ENCODE data around the gene ST6GALNAC2. TPM values are rescaled to one million over a fixed set of nuclear protein-coding genes. Genes with fewer than 3 reads are reported as not detected.
"Not testable (repeated sequence)": the region's sequence is repeated elsewhere in the genome, so short reads cannot be mapped to it uniquely, and the experiment has no call there.

ST6GALNAC2 gene
- total RNA-seq, 1 experiment from 2014 or later = not detected

DNA sequence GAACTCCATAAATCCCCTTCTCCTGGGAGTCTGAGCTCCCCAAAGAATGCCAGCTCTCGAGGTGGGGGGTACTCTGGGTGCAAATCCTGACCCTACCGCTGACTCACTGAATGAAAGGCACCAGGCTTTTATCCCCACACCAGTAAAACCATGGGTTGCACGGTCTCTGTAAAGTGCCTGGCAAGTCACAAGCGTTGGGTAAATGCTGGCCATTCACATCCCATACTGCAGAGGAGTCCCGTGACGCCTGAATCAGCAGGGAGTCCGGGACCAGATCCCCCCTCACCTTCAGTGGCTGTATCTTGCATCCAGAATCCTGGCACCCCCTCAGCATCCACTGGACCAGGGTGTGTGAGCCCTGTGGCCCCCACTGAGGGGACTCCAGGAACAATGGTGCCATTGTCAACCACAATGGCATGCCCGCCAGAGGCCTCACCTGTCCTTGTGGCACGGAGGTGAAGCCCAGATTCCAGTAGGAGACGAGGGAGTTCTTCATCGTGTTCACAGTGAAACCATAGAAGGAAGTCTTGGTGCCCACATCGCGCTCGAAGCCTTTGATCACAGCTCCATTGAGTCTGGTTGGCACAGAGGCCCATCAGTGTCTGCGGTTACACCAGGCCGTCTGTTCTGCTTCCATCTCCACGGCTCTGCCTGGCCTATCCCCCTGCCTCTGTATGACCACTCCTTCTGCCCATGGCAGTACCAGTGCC, 13.3 kb downstream of the ST6GALNAC2 start:
- no peak for DNase-seq (ENCODE audit: low read depth)

- no peak for DNase-seq (ENCODE audit: low read depth)
Measured at GRCh38 chr17:76570877-76571471, 14.7 kb downstream of the ST6GALNAC2 start.

GRCh38 chr17:76570457-76570856, 15.2 kb downstream of the ST6GALNAC2 start:
- DNase-seq (ENCODE audit: low read depth) = no peak

DNA sequence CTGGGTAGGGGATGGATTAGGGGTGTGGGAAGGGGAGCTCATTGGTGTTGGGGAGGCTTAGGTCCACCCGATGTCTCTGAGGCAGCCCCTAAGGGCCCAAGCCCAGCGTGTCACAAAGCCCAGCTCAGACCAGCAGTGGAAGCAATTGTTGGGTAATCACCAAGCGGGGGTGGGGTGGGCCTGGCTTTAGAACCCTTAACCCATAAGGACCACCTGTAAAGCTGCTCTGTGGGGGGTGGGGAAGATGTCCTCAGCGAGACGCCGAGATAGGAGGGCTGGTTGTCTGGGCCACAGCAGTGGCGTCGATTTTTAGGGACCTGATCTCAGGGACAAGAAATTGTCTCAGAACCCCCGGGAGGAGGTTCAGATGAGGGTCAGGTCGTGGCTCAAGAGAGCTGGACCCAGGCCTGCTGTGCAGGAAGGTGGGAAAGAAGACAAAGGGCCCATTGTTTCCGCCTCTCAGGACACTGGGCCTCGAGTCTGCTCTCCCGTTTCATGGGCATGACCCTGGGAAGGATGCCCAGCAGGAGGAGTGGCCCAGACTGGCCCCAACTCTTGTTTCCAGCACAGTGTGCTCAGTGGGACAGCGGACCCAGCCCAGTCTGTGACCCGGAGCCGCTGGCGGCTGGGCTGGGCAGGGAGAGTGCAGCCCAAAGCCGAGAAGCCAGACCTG, 15.9 kb downstream of the ST6GALNAC2 start:
- no peak for DNase-seq (ENCODE audit: low read depth)

DNA sequence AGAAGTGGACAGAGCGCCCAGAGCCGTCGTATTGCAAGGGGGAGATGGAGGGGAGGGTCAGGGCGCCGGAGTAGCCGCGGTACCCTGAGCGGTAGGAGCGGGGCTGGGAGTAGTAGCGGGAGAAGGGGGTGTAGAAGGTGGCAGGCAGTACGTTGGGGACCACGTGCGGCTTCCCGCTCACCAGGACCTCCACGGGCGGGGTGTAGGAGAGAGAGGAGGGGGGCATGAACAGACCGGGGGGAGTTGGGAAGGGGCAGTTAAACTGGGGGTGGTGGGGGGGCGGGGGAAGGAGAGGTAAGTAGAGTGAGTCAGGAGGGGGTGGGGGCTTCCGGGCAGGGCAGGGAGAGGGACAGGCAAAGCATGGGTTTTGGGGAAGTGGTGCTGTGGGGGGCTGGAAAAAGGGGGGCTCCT, 16.8 kb downstream of the ST6GALNAC2 start:
- no peak for DNase-seq (ENCODE audit: low read depth)

DNA sequence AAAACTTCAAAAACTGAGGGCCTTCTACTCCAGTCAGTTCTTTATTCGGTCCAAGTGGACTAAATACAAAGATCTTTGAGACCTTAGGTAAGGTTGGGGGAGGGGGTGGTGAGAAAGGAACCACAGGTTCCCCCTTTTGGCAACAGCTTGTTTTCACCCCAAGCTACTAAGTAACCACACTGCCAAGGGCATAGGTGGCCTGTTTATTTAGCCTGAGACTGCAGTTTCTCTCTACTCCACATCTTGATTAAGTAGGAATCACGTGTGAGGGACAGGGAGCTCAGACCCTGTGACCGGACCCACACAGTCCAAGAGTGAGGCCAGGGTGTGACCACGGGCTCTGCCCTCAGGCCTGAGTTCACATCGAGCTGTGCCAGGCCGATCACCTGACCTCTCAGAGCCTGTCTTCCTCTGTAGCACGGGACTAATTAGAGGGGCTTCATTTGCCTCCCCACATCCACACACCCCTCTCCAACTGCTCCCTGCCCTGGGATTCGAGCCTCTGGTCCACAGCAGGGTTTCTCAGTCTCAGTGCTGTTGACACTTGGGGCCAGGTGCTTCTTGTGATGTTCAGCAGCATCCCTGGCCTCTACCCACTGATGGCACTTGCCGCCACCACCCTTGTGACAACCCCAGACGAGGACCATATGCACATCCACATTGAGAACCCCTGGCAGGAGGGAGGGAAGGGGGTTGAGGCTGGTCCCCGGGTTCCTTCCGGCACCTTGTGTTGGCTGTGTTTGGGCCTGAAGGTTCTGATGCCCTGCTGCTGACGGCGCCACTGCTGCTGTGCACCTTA, 17.8 kb downstream of the ST6GALNAC2 start:
- no peak for DNase-seq (ENCODE audit: low read depth)

- DNase-seq (ENCODE audit: low read depth) = no peak
Measured at GRCh38 chr17:76566988-76567431, 18.6 kb downstream of the ST6GALNAC2 start.

DNA sequence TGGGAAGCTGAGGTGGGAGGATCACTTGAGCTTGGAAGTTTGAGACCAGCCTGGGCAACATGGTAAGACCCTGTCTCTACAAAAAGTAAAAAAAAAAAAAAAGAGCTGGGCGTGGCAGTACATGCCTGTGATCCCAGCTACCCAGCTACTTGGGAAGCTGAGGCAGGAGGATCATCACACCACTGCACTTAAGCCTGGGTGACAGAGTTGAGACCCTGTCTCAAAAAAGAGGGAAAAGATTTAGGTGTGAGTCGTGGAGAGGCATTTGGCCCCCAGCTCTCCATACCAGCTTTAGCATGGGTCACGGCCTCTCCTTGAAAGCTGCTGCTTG, 19.1 kb downstream of the ST6GALNAC2 start:
- no peak for DNase-seq (ENCODE audit: low read depth)

- DNase-seq (ENCODE audit: low read depth) = no peak
Measured at GRCh38 chr17:76565728-76566612, 19.7 kb downstream of the ST6GALNAC2 start.

- peak; percentile 48 for DNase-seq (ENCODE audit: low read depth)
Measured at GRCh38 chr17:76564991-76565727, 20.5 kb downstream of the ST6GALNAC2 start.

GRCh38 chr17:76563359-76563758, 22.3 kb downstream of the ST6GALNAC2 start:
- DNase-seq (ENCODE audit: low read depth) = not testable (repeated sequence)

- peak; percentile 87 for DNase-seq (ENCODE audit: low read depth)
Measured at GRCh38 chr17:76562734-76563148, 22.9 kb downstream of the ST6GALNAC2 start.

- peak; percentile 47 for DNase-seq (ENCODE audit: low read depth)
Measured at GRCh38 chr17:76561799-76562268, 23.8 kb downstream of the ST6GALNAC2 start.

- no peak for DNase-seq (ENCODE audit: low read depth)
Measured at GRCh38 chr17:76561332-76561731, 24.3 kb downstream of the ST6GALNAC2 start.

- DNase-seq (ENCODE audit: low read depth) = no peak
Measured at GRCh38 chr17:76560877-76561221, 24.8 kb downstream of the ST6GALNAC2 start.

DNA sequence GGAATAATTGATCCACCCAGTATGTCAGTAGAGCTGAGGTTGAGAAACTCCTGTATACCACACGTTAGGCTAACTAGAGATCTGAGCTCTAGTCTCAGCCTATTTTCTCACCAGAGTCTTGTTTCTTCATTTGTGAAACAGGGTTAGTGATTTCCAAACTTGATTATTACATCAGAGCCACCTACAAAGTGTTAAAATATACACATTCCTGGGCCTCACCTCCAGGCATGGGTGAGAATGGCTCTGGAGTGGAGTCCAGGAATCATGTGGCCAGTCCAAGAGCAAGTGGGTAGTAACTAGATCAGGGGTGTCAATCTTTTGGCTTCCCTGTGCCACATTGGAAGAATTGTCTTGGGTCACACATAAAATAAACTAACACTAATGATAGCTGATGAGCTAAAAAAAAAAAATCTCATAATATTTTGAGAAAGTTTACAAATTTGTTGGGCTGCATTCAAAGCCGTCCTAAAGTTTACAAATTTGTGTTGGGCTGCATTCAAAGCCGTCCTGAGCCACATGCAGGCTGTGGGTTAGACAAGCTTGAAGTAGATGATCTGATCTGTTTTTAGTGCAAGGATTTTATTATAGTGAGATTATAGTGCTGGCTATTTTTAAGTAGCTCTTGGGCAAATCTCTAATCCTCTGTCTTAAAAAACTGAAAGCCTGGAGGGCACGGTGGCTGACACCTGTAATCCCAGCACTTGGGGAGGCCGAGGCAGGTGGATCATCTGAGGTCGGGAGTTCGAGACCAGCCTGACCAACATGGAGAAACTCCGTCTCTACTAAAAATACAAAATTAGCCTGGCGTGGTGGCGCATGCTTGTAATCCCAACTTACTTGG, 25.4 kb downstream of the ST6GALNAC2 start:
- no peak for DNase-seq (ENCODE audit: low read depth)

- not testable (repeated sequence) for DNase-seq (ENCODE audit: low read depth)
Measured at GRCh38 chr17:76559460-76559859, 26.2 kb downstream of the ST6GALNAC2 start.

DNA sequence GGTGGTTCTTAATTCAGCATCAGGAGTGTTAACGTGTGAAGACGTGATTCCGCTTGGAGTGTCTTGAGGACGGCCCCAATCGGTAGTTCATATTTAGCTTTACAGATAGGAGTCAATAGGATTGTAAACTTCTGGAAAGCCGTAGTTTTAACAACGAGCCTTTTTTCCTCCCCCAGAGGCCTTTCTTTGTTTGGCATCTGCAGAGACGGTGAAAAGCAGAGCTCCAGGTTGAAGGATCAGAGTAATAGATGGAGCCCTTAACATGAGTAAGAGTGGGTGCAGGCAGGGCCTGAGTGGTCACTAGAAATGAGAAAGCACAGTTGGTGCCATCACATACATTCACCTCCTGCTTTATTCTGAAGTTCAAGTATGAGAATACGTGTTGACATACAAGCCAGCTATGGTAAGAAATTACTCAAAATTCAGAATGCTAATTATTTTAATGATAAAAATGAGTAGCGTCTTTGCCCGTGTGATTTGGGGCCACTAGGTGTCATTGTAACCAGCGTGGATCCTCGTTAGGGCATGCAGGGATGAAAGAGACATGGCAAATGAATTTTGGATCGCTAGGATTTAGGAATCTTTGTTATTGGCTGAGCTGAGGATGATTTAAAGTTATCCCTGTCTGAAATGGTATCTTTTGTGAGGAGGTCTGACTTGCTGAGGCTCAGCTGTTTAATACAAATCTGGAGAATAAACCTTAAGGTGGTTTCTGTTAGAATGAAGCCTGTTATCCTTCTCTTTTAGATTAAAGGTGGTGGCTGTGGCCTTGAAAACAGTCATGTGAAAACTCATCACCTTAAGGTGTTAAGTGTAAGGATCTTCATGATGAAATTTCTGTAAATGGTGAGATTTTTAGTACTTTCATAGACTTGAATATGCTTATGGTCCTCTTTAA, 27.2 kb downstream of the ST6GALNAC2 start:
- no peak for DNase-seq (ENCODE audit: low read depth)

Measured in HT1080 (cell line).